ENCODE measurements around the gene BPIFB1.

Gene BPIFB1

GRCh38 chr20:33322456-33322855, 39.4 kb downstream of the BPIFB1 start:
- no peak for DNase-seq (ENCODE audit: low read depth in 1 of 2, low spot score in 1 of 2)

- DNase-seq (ENCODE audit: low read depth in 1 of 2, low spot score in 1 of 2) = no peak
Observed at GRCh38 chr20:33323236-33323635, 40.2 kb downstream of the BPIFB1 start.

GRCh38 chr20:33325350-33325749, 42.3 kb downstream of the BPIFB1 start:
- no peak for DNase-seq (ENCODE audit: low read depth in 1 of 2, low spot score in 1 of 2)

- DNase-seq (ENCODE audit: low read depth in 1 of 2, low spot score in 1 of 2) = no peak
Observed at GRCh38 chr20:33328157-33329137, 45.4 kb downstream of the BPIFB1 start.

GRCh38 chr20:33332905-33333456, 50.0 kb downstream of the BPIFB1 start:
- DNase-seq (ENCODE audit: low read depth in 1 of 2, low spot score in 1 of 2) = no peak

GRCh38 chr20:33333616-33334015, 50.6 kb downstream of the BPIFB1 start:
- DNase-seq (ENCODE audit: low read depth in 1 of 2, low spot score in 1 of 2) = no peak

- DNase-seq (ENCODE audit: low read depth in 1 of 2, low spot score in 1 of 2) = no peak
Observed at GRCh38 chr20:33334111-33334510, 51.1 kb downstream of the BPIFB1 start.

- DNase-seq (ENCODE audit: low read depth in 1 of 2, low spot score in 1 of 2) = no peak
Observed at GRCh38 chr20:33336375-33336774, 53.4 kb downstream of the BPIFB1 start.

- no peak for DNase-seq (ENCODE audit: low read depth in 1 of 2, low spot score in 1 of 2)
Observed at GRCh38 chr20:33337119-33337518, 54.1 kb downstream of the BPIFB1 start.

GRCh38 chr20:33337531-33338165, 54.6 kb downstream of the BPIFB1 start:
- DNase-seq (ENCODE audit: low read depth in 1 of 2, low spot score in 1 of 2) = no peak

GRCh38 chr20:33338467-33339258, 55.6 kb downstream of the BPIFB1 start:
- DNase-seq (ENCODE audit: low read depth in 1 of 2, low spot score in 1 of 2) = no peak

- no peak for DNase-seq (ENCODE audit: low read depth in 1 of 2, low spot score in 1 of 2)
Observed at GRCh38 chr20:33339515-33340058, 56.6 kb downstream of the BPIFB1 start.

- DNase-seq (ENCODE audit: low read depth in 1 of 2, low spot score in 1 of 2) = no peak
Observed at GRCh38 chr20:33343521-33343920, 60.5 kb downstream of the BPIFB1 start.

- no peak for DNase-seq (ENCODE audit: low read depth in 1 of 2, low spot score in 1 of 2)
Observed at GRCh38 chr20:33345342-33345741, 62.3 kb downstream of the BPIFB1 start.

- no peak for DNase-seq (ENCODE audit: low read depth in 1 of 2, low spot score in 1 of 2)
Observed at GRCh38 chr20:33348136-33348937, 65.3 kb downstream of the BPIFB1 start.

- no peak for DNase-seq (ENCODE audit: low read depth in 1 of 2, low spot score in 1 of 2)
Observed at GRCh38 chr20:33349493-33349892, 66.5 kb downstream of the BPIFB1 start.

GRCh38 chr20:33351696-33352095, 68.7 kb downstream of the BPIFB1 start:
- DNase-seq (ENCODE audit: low read depth in 1 of 2, low spot score in 1 of 2) = no peak

GRCh38 chr20:33352258-33353012, 69.4 kb downstream of the BPIFB1 start:
- no peak for DNase-seq (ENCODE audit: low read depth in 1 of 2, low spot score in 1 of 2)

- DNase-seq (ENCODE audit: low read depth in 1 of 2, low spot score in 1 of 2) = no peak
Observed at GRCh38 chr20:33353013-33353402, 70.0 kb downstream of the BPIFB1 start.
